Right cardiac atrium (tissue), 5 donors: ENCODE measurements around the gene ATP6V0B. TPM values are rescaled to one million over a fixed set of nuclear protein-coding genes. Genes with fewer than 3 reads are reported as not detected.

Source experiments
- ATAC-seq, 2 donors: fragments of 200-7000 bp; cut with Tn5 transposase; one replicate each; pipeline versions ENCODE4 v1.8.0 to v1.9.1; 2020; ENCODE audit warnings: moderate library complexity in 2 of 2, mild to moderate bottlenecking in 1 of 2
- DNase-seq, 3 donors: peaks; one replicate each; pipeline ENCODE4 v3.0.0-alpha.2; 2020
- H3K27ac ChIP-seq: one replicate; pipeline ENCODE4 v1.5.1; 2013; ENCODE audit warnings: mild to moderate bottlenecking, low read length, control low read depth, moderate library complexity
- H3K27me3 ChIP-seq: one replicate; pipeline ENCODE4 v1.6.1; 2013; ENCODE audit not compliant: control insufficient read depth, insufficient read depth
- H3K4me1 ChIP-seq: one replicate; pipeline ENCODE4 v1.6.1; 2013; ENCODE audit warnings: low read length; ENCODE audit not compliant: control insufficient read depth, insufficient read depth
- H3K4me3 ChIP-seq: one replicate; pipeline ENCODE4 v1.5.1; 2013; ENCODE audit warnings: low read length, control low read depth
- H3K9me3 ChIP-seq: one replicate; pipeline ENCODE4 v1.6.1; 2013; ENCODE audit warnings: low read length; ENCODE audit not compliant: control insufficient read depth
- WGBS: extraction: QIAGEN DNeasy Blood & Tissue Kit; methylation state at CpG from one replicate; pipeline ENCODE4 v1.1.7; 2013; 5-methylcytosine and 5-hydroxymethylcytosine counted together
- intact Hi-C, 4 donors: fragments of 100-400 bp; cut with DNase I; formaldehyde crosslinking; loops; one replicate each; pipeline versions ENCODE4 v1.11.0 to v1.14.0; 2022 to 2023
- polyA plus RNA-seq: library from polyadenylated mRNA; stranded (reverse); fragments of 200-250 nt; gene quantifications from one replicate; pipeline ENCODE4 v1.2.3, GENCODE V29; 2013
- total RNA-seq, 4 donors: library from RNA; stranded (reverse); fragmentation: NEBNext Ultra II Directional; extraction: Animal tissue kit (Norgen Biotek cat#: 25700); gene quantifications; one replicate each; pipeline ENCODE4 v1.2.1, GENCODE V29; 2021
- donor health status: healthy with polysubstance abuse.
- donor health status: DM: no; HTN: yes; CAD: no.
- donor health status: DM: no; HTN: no; CAD: no.
- donor health status: DM: no; HTN: yes; CAD: no; lungs with severe emphysema.
- donor health status: DM: yes; HTN: yes; CAD: no.

The ATP6V0B gene
- total and polyA plus RNA-seq, 5 donors, result 76.9 to 118 (median 110) TPM

DNA sequence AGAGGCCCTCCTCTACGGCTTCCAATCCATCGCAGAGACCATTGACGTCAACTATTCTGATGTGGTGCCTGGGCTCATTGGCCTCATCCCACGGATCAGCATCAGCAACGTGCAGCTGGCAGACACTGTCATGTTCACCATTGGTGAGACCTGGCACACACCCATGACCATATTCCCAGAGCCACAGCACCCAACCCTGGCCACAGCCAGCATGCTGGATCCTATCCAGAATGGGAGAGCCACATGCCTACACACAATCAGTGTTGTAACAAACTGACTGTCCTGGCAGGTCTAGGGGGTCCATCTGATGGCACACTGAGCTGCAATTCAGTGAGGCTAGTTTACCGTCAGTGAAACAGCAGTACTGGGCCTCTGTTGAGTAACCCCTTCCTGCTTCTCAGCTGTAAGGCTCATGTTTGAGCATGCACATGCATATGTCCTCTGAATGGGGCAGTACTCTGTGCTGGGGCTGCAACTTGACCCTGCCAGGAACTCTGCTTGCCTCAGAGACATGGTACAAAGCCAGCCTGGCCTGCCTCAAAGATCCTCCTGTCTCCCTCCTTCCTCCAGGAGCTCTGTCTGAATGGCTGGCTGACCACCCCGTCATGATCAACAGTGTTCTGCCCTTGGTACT is 17.2 kb upstream of the ATP6V0B start:
- intact Hi-C loops, result no loop called here
- H3K27ac ChIP-seq, result no peak overlapping the region
- H3K9me3 ChIP-seq, result no peaks in the 10 kb centered on the region
- H3K27me3 ChIP-seq, result no peaks in the 10 kb centered on the region
- no peak for ATAC-seq
- WGBS, result 84% methylated on average over 7 of the region's 7 CpGs
- peak in 1 of 3 donors; percentile 39 for DNase-seq
- H3K4me1 ChIP-seq, result no peaks in the 10 kb centered on the region
- H3K4me3 ChIP-seq, result no peak overlapping the region

DNA sequence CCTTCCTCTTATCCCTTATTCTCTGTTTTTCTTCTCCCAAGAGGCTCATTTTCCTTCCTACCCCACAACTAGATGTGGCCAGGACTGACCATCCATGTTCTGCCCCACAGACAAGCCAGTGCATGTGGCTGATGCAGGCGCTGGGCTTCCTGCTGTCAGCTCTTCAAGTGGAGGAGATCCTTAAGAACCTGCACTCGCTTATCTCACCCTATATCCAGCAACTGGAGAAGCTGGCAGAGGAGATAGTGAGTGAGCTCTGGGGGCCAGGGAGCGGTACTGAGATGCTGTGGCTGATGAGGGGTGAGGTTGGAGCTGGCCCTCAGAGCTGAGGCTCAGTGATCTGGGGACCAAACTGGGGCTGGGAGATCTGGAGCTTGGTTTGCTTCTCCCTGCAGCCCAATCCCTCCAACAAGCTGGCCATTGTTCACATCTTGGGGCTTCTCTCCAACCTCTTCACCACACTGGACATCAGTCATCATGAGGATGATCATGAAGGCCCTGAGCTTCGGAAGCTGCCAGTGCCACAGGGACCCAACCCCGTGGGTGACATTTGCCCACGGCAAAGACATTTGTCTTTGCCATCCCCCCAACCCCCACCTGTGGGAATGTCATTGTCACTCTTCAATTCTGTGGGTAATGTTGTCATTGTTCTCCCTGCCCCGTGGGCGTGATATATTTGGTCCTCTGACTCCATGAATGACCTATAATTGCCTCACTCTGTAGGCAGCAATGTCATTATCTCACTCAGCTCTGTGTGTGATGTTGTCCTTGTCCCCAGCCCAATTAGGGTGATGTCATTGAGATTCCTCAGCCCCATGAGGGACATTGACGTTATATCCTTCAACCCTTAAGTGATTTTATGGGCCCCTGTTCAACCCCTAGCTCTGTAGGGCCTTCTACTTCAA is 16.2 kb upstream of the ATP6V0B start:
- ATAC-seq, result no peak
- no peak overlapping the region for H3K4me3 ChIP-seq
- H3K27me3 ChIP-seq, result no peaks in the 10 kb centered on the region
- no peak for DNase-seq
- WGBS, result 83% methylated on average over 9 of the region's 9 CpGs
- H3K4me1 ChIP-seq, result no peaks in the 10 kb centered on the region
- no peaks in the 10 kb centered on the region for H3K9me3 ChIP-seq
- H3K27ac ChIP-seq, result no peak overlapping the region
- intact Hi-C loops, result no loop called here

DNA sequence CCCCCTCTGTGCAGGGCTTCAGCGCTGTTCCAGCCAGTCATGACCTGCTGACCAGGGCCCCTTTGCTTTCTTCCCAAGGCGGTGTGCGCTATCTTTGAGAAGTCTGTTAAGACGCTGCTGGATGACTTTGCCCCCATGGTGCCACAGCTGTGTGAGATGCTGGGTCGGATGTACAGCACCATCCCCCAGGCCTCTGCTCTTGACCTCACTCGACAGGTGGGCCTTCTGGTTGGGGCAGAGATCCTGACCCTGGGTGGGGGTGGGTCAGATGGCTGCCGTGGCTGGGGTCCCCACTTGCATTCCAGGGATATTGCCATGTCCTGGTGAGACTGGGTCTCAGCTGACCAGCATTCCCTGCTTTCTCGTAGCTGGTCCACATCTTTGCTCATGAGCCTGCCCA is 14.0 kb upstream of the ATP6V0B start:
- DNase-seq (no peak), ATAC-seq (no peak)
- H3K27ac ChIP-seq, result no peak overlapping the region
- H3K27me3 ChIP-seq, result no peaks in the 10 kb centered on the region
- intact Hi-C loops, result no loop called here
- H3K4me1 ChIP-seq, result no peaks in the 10 kb centered on the region
- no peaks in the 10 kb centered on the region for H3K9me3 ChIP-seq
- 93% methylated on average over 8 of the region's 8 CpGs for WGBS
- H3K4me3 ChIP-seq, result no peak overlapping the region

DNA sequence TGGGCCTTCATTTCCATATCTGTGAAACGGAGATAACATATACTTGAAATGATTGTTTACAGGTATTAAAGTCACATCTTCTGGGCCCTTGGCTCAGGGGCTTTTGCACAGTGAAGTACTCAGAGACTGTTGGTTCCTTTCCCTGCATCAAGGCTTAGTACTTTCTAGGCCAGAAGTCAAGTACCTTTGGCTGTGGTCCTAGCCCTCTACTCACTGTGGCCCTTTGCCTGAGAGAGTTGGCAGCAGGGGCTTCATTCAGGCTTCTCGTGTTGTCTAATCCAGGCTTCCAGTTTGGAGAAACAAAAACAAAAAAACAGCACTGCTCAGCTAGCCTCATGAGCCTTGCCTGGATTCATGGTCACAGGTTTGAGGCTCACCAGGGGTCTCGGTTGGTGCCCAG is 13.1 kb upstream of the ATP6V0B start:
- ATAC-seq (no peak), DNase-seq (no peak)
- Histone ChIP-seq H3K9me3 (no peaks in the 10 kb centered on the region), H3K27me3 (no peaks in the 10 kb centered on the region), H3K27ac (no peak overlapping the region), H3K4me3 (no peak overlapping the region), H3K4me1 (no peaks in the 10 kb centered on the region)
- intact Hi-C loops, result no loop called here
- 72% methylated on average over 3 of the region's 3 CpGs for WGBS

DNA sequence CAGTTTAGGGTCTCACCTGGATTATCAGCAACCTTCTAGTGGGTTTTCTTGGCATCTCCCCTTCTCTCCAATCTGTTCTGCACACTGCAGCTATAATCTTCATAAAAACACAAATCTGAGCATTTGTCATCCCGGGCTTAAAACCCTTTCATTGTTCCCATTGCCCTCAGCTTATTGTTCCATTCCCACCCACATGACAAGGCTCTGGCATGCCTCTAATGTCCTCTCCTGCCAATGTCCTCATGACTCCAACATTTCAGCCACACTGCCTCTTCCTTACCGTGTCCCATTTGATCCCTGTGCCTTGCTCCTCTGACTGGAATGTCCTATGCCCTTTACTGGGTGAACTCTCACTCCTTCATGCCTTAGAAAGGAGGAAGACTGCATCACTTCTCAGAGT is 12.4 kb upstream of the ATP6V0B start:
- no peak for ATAC-seq
- intact Hi-C loops, result no loop called here

DNA sequence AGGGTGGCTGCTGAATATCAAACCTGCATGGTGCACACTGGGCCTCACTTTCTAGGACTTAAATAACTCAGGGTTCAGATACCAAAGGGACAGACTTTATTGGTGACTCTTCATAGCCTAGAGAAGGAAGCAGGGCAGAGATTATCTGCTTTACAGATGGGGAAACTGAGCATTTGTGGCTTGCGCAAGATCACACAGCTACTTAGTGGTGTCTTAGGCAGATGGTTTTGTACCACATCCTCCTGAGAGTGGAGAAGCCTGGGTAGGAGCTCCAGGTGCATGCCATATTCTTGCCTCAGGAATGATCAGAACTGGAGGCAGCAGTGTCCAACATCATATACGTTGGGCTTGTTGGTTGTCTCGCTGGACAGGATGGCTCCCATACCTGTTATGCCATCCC is 11.8 kb upstream of the ATP6V0B start:
- H3K9me3 ChIP-seq, result no peaks in the 10 kb centered on the region
- ATAC-seq, result no peak
- 87% methylated on average over 3 of the region's 3 CpGs for WGBS
- no peaks in the 10 kb centered on the region for H3K27me3 ChIP-seq
- no peaks in the 10 kb centered on the region for H3K4me1 ChIP-seq
- no peak overlapping the region for H3K27ac ChIP-seq
- H3K4me3 ChIP-seq, result no peak overlapping the region
- intact Hi-C loops, result no loop called here
- DNase-seq, result no peak

More for the DNA sequence above, 12.4 kb upstream of the ATP6V0B start:
- H3K4me1 ChIP-seq, result no peaks in the 10 kb centered on the region
- H3K27ac ChIP-seq, result no peak overlapping the region
- no peaks in the 10 kb centered on the region for H3K27me3 ChIP-seq
- H3K9me3 ChIP-seq, result no peaks in the 10 kb centered on the region
- DNase-seq, result no peak
- no peak overlapping the region for H3K4me3 ChIP-seq
- WGBS, result 83% methylated on average over 2 of the region's 2 CpGs

DNA sequence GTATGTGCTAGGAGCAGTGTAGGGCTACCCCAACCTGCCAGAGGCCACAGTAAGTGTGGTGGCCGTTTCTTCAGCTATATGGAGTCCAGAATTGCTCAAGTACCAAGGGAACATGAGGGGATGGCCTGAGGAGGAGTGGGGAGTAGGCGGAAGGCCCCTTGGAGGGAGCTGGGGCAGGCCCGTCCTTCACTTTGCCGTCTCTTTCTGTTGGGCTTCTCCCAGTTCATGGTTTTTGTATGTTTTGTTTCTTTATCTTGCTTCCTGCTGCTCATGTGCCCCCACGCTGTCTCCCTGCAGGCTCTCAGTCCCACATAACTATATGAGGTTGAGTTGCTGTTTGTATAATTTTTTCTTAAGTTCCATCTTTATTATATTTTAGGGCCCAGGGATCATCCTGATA is 10.9 kb upstream of the ATP6V0B start:
- H3K4me1 ChIP-seq, result no peaks in the 10 kb centered on the region
- 59% methylated on average over 5 of the region's 5 CpGs for WGBS

DNA sequence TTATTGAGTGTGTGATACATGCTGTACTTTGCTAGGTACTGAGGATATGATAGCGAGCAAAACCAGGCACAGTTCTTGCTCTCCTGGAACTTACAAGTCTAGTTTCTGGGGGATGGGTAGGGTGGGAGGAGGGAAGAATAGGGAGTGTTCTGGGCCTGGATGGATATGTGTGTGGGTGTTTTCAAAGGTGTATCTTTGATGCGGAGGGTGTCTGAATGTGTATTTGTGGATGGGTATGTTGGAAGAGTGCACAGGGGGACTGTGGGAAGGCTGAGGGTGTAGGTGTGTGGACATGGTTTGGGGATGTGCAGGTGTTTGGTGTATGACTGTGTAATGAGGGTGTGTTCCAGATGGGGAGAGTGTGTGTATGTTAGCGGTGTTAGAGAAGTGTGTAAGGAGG is 9.4 kb upstream of the ATP6V0B start:
- DNase-seq (no peak), ATAC-seq (no peak)
- Histone ChIP-seq H3K9me3 (no peaks in the 10 kb centered on the region), H3K4me3 (no peak overlapping the region), H3K27me3 (no peaks in the 10 kb centered on the region), H3K27ac (no peak overlapping the region), H3K4me1 (peaks cover 1% of the 10 kb centered on the region)
- intact Hi-C loops, result no loop called here
- 92% methylated on average over 3 of the region's 3 CpGs for WGBS

More for the DNA sequence above, 10.9 kb upstream of the ATP6V0B start:
- no peaks in the 10 kb centered on the region for H3K27me3 ChIP-seq
- DNase-seq, result no peak
- H3K4me3 ChIP-seq, result no peak overlapping the region
- no peak for ATAC-seq
- no peak overlapping the region for H3K27ac ChIP-seq
- intact Hi-C loops, result no loop called here
- no peaks in the 10 kb centered on the region for H3K9me3 ChIP-seq

DNA sequence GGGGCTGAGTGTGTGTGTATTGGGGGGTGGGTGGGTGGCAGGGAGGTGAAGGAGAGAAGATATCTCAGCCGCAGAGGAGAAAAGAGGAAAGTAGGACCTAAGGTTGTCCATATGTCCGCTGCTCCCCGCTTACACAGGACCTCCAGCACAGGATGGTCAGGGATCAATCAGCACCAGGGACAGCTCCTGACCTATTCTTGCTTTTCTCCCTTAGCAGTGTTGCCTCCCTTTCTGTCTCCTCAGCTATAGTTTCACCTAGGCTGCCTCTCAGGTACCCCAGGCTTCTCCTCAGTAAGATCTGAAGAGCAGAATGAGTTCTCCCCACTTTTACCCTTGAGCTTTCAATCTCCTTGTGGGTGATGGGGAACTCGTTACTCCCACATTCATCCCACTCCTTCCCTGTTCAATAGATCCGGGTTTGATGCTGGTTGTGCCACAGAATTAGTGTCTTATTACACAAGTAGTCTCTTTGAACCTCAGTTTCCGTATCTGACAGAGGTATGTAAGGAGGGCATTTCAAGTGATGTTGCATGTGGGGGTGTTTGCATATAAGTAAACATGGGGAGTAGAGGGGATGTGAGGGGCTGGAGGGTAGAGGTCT is 6.3 kb upstream of the ATP6V0B start:
- Histone ChIP-seq H3K27me3 (no peaks in the 10 kb centered on the region), H3K27ac (no peak overlapping the region), H3K4me3 (no peak overlapping the region), H3K9me3 (no peaks in the 10 kb centered on the region), H3K4me1 (peaks cover 5% of the 10 kb centered on the region)
- DNase-seq, result no peak
- intact Hi-C loops, result no loop called here
- no peak for ATAC-seq
- 79% methylated on average over 6 of the region's 6 CpGs for WGBS

DNA sequence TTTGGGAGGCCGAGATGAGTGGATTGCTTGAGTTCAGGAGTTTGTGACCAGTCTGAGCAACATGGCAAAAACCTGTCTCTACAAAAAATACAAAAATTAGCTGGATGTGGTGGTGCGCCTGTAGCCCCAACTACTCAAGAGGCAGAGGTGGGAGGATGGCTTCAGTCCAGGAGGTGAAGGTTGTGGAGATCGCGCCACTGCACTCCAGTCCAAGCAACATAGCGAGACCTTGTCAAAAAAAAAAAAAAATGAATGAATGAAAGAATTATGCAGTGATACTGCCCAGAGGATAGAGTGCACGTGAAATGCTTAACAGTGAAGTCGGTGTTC is 5.4 kb upstream of the ATP6V0B start:
- no peaks in the 10 kb centered on the region for H3K27me3 ChIP-seq
- no peak overlapping the region for H3K4me3 ChIP-seq
- intact Hi-C loops, result no loop called here
- H3K27ac ChIP-seq, result no peak overlapping the region
- ATAC-seq, result no peak
- WGBS, result 49% methylated on average over 7 of the region's 7 CpGs
- no peaks in the 10 kb centered on the region for H3K9me3 ChIP-seq
- DNase-seq, result no peak
- H3K4me1 ChIP-seq, result peaks cover 5% of the 10 kb centered on the region

DNA sequence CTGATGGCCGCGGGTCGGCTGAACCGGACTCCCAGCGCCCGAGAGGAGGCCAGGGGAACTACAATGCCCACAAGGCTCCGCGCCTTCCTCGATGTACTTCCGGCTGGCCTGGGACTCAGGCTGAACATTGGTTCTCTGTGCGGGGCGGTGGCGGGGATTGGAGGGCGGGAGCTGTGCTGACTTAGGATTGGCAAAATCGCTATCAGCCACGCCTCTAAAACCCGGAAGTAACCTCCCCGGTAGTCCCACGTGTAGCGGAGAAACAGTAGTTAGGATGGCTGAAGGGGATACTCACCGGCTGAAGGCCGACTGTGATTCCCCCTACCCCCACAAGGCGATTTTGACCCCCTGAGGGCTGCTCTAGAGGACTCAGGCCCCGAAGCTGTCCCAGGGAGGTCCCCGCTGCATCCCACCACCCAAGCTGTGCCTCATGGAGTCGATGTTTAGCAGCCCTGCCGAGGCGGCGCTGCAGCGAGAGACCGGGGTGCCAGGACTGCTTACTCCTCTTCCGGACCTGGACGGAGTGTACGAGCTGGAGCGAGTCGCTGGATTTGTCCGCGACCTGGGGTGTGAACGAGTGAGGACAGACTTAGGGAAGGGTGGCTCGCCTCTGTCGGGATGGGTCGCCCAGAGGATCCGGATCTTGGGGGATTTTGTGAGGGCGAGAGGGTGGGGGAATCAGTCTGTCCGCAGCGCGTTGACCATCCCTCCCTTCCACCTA is 4.9 kb upstream of the ATP6V0B start, which contains the start of gene DPH2:
TSS of gene DPH2 (plus strand) at position 265 of the 721 bp plus-strand sequence. CDS start at position 431, 166 bp downstream.
- intact Hi-C loops, result no loop called here
- peaks cover 5% of the 10 kb centered on the region for H3K4me1 ChIP-seq
- peak within 1 kb of the TSS; percentile 16 for H3K27ac ChIP-seq
- H3K9me3 ChIP-seq, result no peaks in the 10 kb centered on the region
- peak within 1 kb of the TSS; percentile 87 for H3K4me3 ChIP-seq
- DNase-seq (peak; percentile 98), ATAC-seq (peak; percentile 93 to 94)
- no peaks in the 10 kb centered on the region for H3K27me3 ChIP-seq
- WGBS, result under 1% methylated on average over 47 of the region's 47 CpGs
